Cardiac muscle cell (in vitro differentiated cells and primary cell): Measurements from ENCODE around the gene NAV2. TPM values are rescaled to one million over a fixed set of nuclear protein-coding genes. Genes with fewer than 3 reads are reported as not detected.

Experiments used
- DNase-seq, 2 donors: peaks; one replicate each; pipeline versions ENCODE4 v3.0.0 to v3.0.0-alpha.2; 2010 to 2017; ENCODE audit warnings: low read depth in 1 of 2, low spot score in 1 of 2
- H3K27ac ChIP-seq: fragments of 200-600 bp; sonication (generic); 2 replicates; pipeline ENCODE4 v1.5.1; 2016
- H3K27me3 ChIP-seq: fragments of 200-600 bp; sonication (generic); 2 replicates; pipeline ENCODE4 v1.6.0; 2016; ENCODE audit warnings: control low read depth
- H3K36me3 ChIP-seq: fragments of 200-600 bp; sonication (generic); 2 replicates; pipeline ENCODE4 v1.5.1; 2016; ENCODE audit warnings: control low read depth
- H3K4me1 ChIP-seq: fragments of 200-600 bp; sonication (generic); 2 replicates; pipeline ENCODE4 v1.8.1; 2017; ENCODE audit warnings: low read depth, mild to moderate bottlenecking, mixed run types
- H3K4me3 ChIP-seq: fragments of 200-600 bp; sonication (generic); 2 replicates; pipeline ENCODE4 v1.5.1; 2016; ENCODE audit warnings: mild to moderate bottlenecking
- H3K9me3 ChIP-seq: fragments of 200-600 bp; sonication (generic); 2 replicates; pipeline ENCODE4 v1.5.1; 2017; ENCODE audit warnings: low read depth, mild to moderate bottlenecking, control low read depth
- CTCF ChIP-seq: IDR thresholded peaks from 2 replicates; pipeline ENCODE4 v1.5.1; 2012; ENCODE audit warnings: low read depth, mild to moderate bottlenecking, low read length
- polyA plus RNA-seq: library from polyadenylated mRNA; unstranded; fragments of >200 nt; fragmentation: Nextera tagmentation; extraction: Ambion mirVana; gene quantifications from 2 replicates; pipeline ENCODE4 v1.2.1, GENCODE V29; 2016
- total RNA-seq: library from RNA; depleted of rRNA; stranded (reverse); fragments of >200 nt; gene quantifications from 2 replicates; pipeline ENCODE4 v1.2.3, GENCODE V29; 2016

The NAV2 gene
- total and polyA plus RNA-seq, 2 experiments from 2014 or later, result 113 to 164 TPM

- Histone ChIP-seq H3K27ac (peak overlapping the region; percentile 55), H3K36me3 (peaks cover 88% of the 10 kb centered on the region), H3K4me3 (no peak overlapping the region), H3K27me3 (no peaks in the 10 kb centered on the region), H3K4me1 (peaks cover 12% of the 10 kb centered on the region), H3K9me3 (no peaks in the 10 kb centered on the region)
- DNase-seq, result no peak
- no peak for TF ChIP-seq CTCF
These were observed 352.8 kb downstream of the NAV2 start for GRCh38 chr11:20065406-20065805.

GRCh38 chr11:20066013-20066782 is 353.6 kb downstream of the NAV2 start:
- Histone ChIP-seq H3K4me1 (peaks cover 12% of the 10 kb centered on the region), H3K36me3 (peaks cover 88% of the 10 kb centered on the region), H3K27me3 (no peaks in the 10 kb centered on the region), H3K27ac (peak overlapping the region; percentile 55), H3K9me3 (no peaks in the 10 kb centered on the region), H3K4me3 (no peak overlapping the region)
- no peak for TF ChIP-seq CTCF
- no peak for DNase-seq

GRCh38 chr11:20066783-20067156 is 354.1 kb downstream of the NAV2 start:
- Histone ChIP-seq H3K27ac (peak overlapping the region; percentile 68), H3K9me3 (no peaks in the 10 kb centered on the region), H3K27me3 (no peaks in the 10 kb centered on the region), H3K36me3 (peaks cover 88% of the 10 kb centered on the region), H3K4me3 (no peak overlapping the region), H3K4me1 (peaks cover 12% of the 10 kb centered on the region)
- no peak for TF ChIP-seq CTCF
- no peak for DNase-seq

- H3K4me1 ChIP-seq, result peaks cover 12% of the 10 kb centered on the region
- DNase-seq, result no peak
- H3K27ac ChIP-seq, result peak overlapping the region; percentile 22
- H3K36me3 ChIP-seq, result peaks cover 86% of the 10 kb centered on the region
- H3K9me3 ChIP-seq, result no peaks in the 10 kb centered on the region
- TF ChIP-seq CTCF, result no peak
- H3K4me3 ChIP-seq, result no peak overlapping the region
- H3K27me3 ChIP-seq, result no peaks in the 10 kb centered on the region
These were observed 355.0 kb downstream of the NAV2 start for GRCh38 chr11:20067665-20068064.

GRCh38 chr11:20068691-20069090 is 356.1 kb downstream of the NAV2 start:
- TF ChIP-seq CTCF, result no peak

More at GRCh38 chr11:20068691-20069090, 356.1 kb downstream of the NAV2 start:
- Histone ChIP-seq H3K4me3 (no peak overlapping the region), H3K36me3 (peaks cover 77% of the 10 kb centered on the region), H3K9me3 (no peaks in the 10 kb centered on the region), H3K27ac (peak overlapping the region; percentile 22), H3K27me3 (no peaks in the 10 kb centered on the region), H3K4me1 (peaks cover 12% of the 10 kb centered on the region)
- no peak for DNase-seq
